Neural cell (in vitro differentiated cells): ENCODE results near the gene S100A5. TPM values are rescaled to one million over a fixed set of nuclear protein-coding genes. Genes with fewer than 3 reads are reported as not detected.
"Not testable (repeated sequence)": the region's sequence is repeated elsewhere in the genome, so short reads cannot be mapped to it uniquely, and the experiment has no call there.

Source experiments
- H2AFZ ChIP-seq: fragments of 200-600, 300-800 bp; sonication (generic), shearing (Covaris generic); 2 replicates; pipeline ENCODE4 v1.6.0; 2014; ENCODE audit warnings: low read depth, mild to moderate bottlenecking, antibody characterized with exemption, low read length, moderate library complexity
- H3F3A ChIP-seq: fragments of 200-600 bp; shearing (Covaris generic); 2 replicates; pipeline ENCODE4 v1.6.1; 2016; ENCODE audit warnings: mild to moderate bottlenecking, moderate library complexity, mixed read lengths, antibody characterized with exemption, low read length; ENCODE audit not compliant: insufficient read depth, poor library complexity, severe bottlenecking
- H3K27ac ChIP-seq: fragments of 200-600, 300-800 bp; sonication (generic), shearing (Covaris generic); 2 replicates; pipeline ENCODE4 v1.5.1; 2014; ENCODE audit warnings: mild to moderate bottlenecking, low read length, moderate library complexity
- H3K27me3 ChIP-seq: fragments of 300-800, 200-600 bp; sonication (generic), shearing (Covaris generic); 2 replicates; pipeline ENCODE4 v1.6.0; 2014; ENCODE audit warnings: mild to moderate bottlenecking, low read depth, low read length, moderate library complexity; ENCODE audit not compliant: insufficient read depth
- H3K36me3 ChIP-seq: fragments of 300-800, 200-600 bp; sonication (generic), shearing (Covaris generic); 2 replicates; pipeline ENCODE4 v1.5.1; 2014; ENCODE audit warnings: mild to moderate bottlenecking, antibody characterized with exemption, low read length, moderate library complexity; ENCODE audit not compliant: insufficient read depth
- H3K4me2 ChIP-seq: fragments of 300-800, 200-600 bp; sonication (generic), shearing (Covaris generic); 2 replicates; pipeline ENCODE4 v1.6.0; 2014; ENCODE audit warnings: mild to moderate bottlenecking, low read length
- H3K4me3 ChIP-seq: fragments of 300-800, 200-600 bp; sonication (generic), shearing (Covaris generic); 2 replicates; pipeline ENCODE4 v1.5.1; 2014; ENCODE audit warnings: mild to moderate bottlenecking, low read length, moderate library complexity
- H3K79me2 ChIP-seq: fragments of 200-600 bp; shearing (Covaris generic); replicated peaks from 2 replicates; pipeline ENCODE4 v1.6.0; 2014; ENCODE audit warnings: mild to moderate bottlenecking, low read length, moderate library complexity; ENCODE audit not compliant: insufficient read depth
- H3K9ac ChIP-seq: fragments of 300-800, 200-600 bp; sonication (generic), shearing (Covaris generic); 2 replicates; pipeline ENCODE4 v1.6.1; 2016; ENCODE audit warnings: mild to moderate bottlenecking, low read length, mixed read lengths
- H3K9me2 ChIP-seq: fragments of 200-600 bp; shearing (Covaris generic); 2 replicates; pipeline ENCODE4 v1.6.1; 2016; ENCODE audit warnings: mild to moderate bottlenecking, low read length, mixed read lengths; ENCODE audit not compliant: insufficient read depth
- H3K9me3 ChIP-seq: fragments of 200-600, 300-800 bp; sonication (generic), shearing (Covaris generic); 2 replicates; pipeline ENCODE4 v1.6.1; 2016; ENCODE audit warnings: mild to moderate bottlenecking, mixed run types, low read length, moderate library complexity, mixed read lengths
- H4K20me1 ChIP-seq: fragments of 200-600 bp; shearing (Covaris generic); 2 replicates; pipeline ENCODE4 v1.6.1; 2016; ENCODE audit warnings: mild to moderate bottlenecking, mixed run types; ENCODE audit not compliant: insufficient read depth
- CTCF ChIP-seq: fragments of 450-650 bp; IDR thresholded peaks from 2 replicates; pipeline ENCODE4 v1.5.1; 2014; ENCODE audit warnings: antibody characterized with exemption, mild to moderate bottlenecking, moderate library complexity; ENCODE audit not compliant: poor library complexity, severe bottlenecking
- EP300 ChIP-seq: fragments of 450-650 bp; conservative IDR thresholded peaks from 2 replicates; pipeline ENCODE4 v1.6.1; 2014; ENCODE audit warnings: antibody characterized with exemption, mild to moderate bottlenecking, moderate library complexity; ENCODE audit not compliant: poor library complexity, severe bottlenecking
- EZH2 ChIP-seq: fragments of 200-600, 300-800 bp; shearing (Covaris generic), sonication (generic); IDR thresholded peaks from 2 replicates; pipeline ENCODE4 v1.6.1; 2014; ENCODE audit warnings: antibody characterized with exemption, low read length, borderline replicate concordance, mild to moderate bottlenecking; ENCODE audit not compliant: insufficient read depth, poor library complexity, severe bottlenecking
- MXI1 ChIP-seq: fragments of 450-650 bp; conservative IDR thresholded peaks from 2 replicates; pipeline ENCODE4 v1.6.1; 2014; ENCODE audit warnings: antibody characterized with exemption, mild to moderate bottlenecking; ENCODE audit not compliant: poor library complexity, severe bottlenecking
- POLR2AphosphoS5 ChIP-seq: IDR thresholded peaks from 2 replicates; pipeline ENCODE4 v1.6.1; 2012
- RAD21 ChIP-seq: fragments of 450-650 bp; conservative IDR thresholded peaks from 2 replicates; pipeline ENCODE4 v1.6.1; 2014; ENCODE audit warnings: antibody characterized with exemption, mild to moderate bottlenecking, moderate library complexity
- REST ChIP-seq: IDR thresholded peaks from 2 replicates; pipeline ENCODE4 v1.6.1; 2012; ENCODE audit warnings: borderline replicate concordance
- SMC3 ChIP-seq: fragments of 450-650 bp; conservative IDR thresholded peaks from 2 replicates; pipeline ENCODE4 v1.6.1; 2014; ENCODE audit warnings: antibody characterized with exemption, mild to moderate bottlenecking, moderate library complexity; ENCODE audit not compliant: poor library complexity
- TAF1 ChIP-seq: IDR thresholded peaks from 2 replicates; pipeline ENCODE4 v1.6.1; 2012; ENCODE audit warnings: low read depth
- polyA plus RNA-seq: library from polyadenylated mRNA; depleted of rRNA; stranded (reverse); fragments of >200 nt; gene quantifications from 2 replicates; pipeline ENCODE4 v1.2.3, GENCODE V29; 2014

S100A5 gene
- polyA plus RNA-seq, 1 donor from 2014 or later: not detected

GRCh38 chr1:153588033-153588432 is 47.3 kb upstream of the S100A5 start:
- not testable (repeated sequence) for H3K27me3 ChIP-seq, H4K20me1 ChIP-seq, H3K4me2 ChIP-seq, H3K27ac ChIP-seq, H3K9me2 ChIP-seq, H3K9ac ChIP-seq, H3F3A ChIP-seq, H2AFZ ChIP-seq, H3K36me3 ChIP-seq, H3K79me2 ChIP-seq, H3K4me3 ChIP-seq, H3K9me3 ChIP-seq

GRCh38 chr1:153587314-153587713 is 46.6 kb upstream of the S100A5 start:
- no peaks in the 10 kb centered on the region for H3K27me3 ChIP-seq
- H3K36me3 ChIP-seq: no peaks in the 10 kb centered on the region
- no peaks in the 10 kb centered on the region for H4K20me1 ChIP-seq
- no peaks in the 10 kb centered on the region for H3K9me2 ChIP-seq
- no peak overlapping the region for H2AFZ ChIP-seq
- no peak for TF ChIP-seq SMC3
- TF ChIP-seq EZH2: no peak
- TF ChIP-seq TAF1: no peak
- no peak for TF ChIP-seq POLR2AphosphoS5
- TF ChIP-seq RAD21: no peak
- no peak for TF ChIP-seq REST
- TF ChIP-seq MXI1: no peak
- TF ChIP-seq CTCF: no peak
- no peak for TF ChIP-seq EP300
- no peaks in the 10 kb centered on the region for H3K9me3 ChIP-seq
- H3K4me2 ChIP-seq: no peak overlapping the region
- H3K79me2 ChIP-seq: no peaks in the 10 kb centered on the region
- no peak overlapping the region for H3K9ac ChIP-seq
- no peak overlapping the region for H3K27ac ChIP-seq
- H3F3A ChIP-seq: no peaks in the 10 kb centered on the region
- H3K4me3 ChIP-seq: no peak overlapping the region

- Histone ChIP-seq H3F3A (no peaks in the 10 kb centered on the region), H3K9ac (no peak overlapping the region), H3K79me2 (no peaks in the 10 kb centered on the region), H3K9me2 (no peaks in the 10 kb centered on the region), H4K20me1 (no peaks in the 10 kb centered on the region), H2AFZ (no peak overlapping the region), H3K4me2 (no peak overlapping the region), H3K4me3 (no peak overlapping the region), H3K27ac (no peak overlapping the region), H3K36me3 (no peaks in the 10 kb centered on the region), H3K9me3 (no peaks in the 10 kb centered on the region), H3K27me3 (no peaks in the 10 kb centered on the region)
- TF ChIP-seq MXI1: no peak
- TF ChIP-seq EP300: no peak
- TF ChIP-seq TAF1: no peak
- no peak for TF ChIP-seq CTCF
Measured at GRCh38 chr1:153586347-153586746, 45.6 kb upstream of the S100A5 start.
